ENCODE measurements around the gene RANBP17.
"Not testable (repeated sequence)": the region's sequence is repeated elsewhere in the genome, so short reads cannot be mapped to it uniquely, and the experiment has no call there.

The RANBP17 gene

DNA sequence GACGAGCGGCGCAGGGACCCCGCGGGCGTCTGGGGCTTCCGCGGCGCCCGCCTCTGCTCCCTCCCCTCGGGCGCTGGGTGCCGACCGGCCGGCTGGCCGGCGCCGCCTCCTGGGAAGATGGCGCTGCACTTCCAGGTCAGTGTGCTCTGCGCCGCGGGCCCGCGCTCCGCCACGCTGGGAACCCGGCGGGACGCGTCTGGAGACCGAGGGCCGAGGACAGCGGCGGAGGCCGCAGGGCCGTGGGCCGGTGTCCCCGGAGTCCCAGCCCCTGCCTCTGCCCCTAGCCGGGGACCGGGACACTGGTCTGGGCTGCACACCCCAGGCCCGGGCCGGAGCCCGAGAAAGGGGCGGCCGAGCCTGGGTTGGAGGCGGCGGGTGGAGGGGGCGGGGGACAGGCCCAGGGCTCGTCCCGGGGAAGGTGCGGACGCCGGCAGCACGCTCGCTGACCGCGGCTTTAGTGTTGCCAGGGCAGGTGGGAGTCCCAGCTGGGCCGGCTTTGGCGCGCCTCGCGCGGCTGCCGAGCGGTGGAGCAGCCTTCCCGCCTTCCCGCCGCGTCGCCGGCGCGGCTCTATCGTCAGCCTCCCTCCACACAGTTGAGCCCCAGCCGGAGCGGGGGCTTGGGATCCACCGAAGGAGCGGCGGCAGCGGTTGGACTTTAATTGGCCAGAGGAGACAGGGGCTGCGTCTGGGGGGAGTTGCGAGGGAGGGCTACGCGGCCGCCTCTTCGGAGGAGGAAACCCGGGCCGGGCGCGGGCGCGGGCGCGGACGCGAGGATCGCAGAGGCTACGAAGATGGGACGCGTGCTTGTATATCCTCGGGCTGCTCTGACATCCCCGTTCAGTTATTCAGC lies at the start of gene RANBP17:
TSS of gene RANBP17 (plus strand) at position 102 of the 850 bp plus-strand sequence.
- peak; percentile 93 for DNase-seq

DNA sequence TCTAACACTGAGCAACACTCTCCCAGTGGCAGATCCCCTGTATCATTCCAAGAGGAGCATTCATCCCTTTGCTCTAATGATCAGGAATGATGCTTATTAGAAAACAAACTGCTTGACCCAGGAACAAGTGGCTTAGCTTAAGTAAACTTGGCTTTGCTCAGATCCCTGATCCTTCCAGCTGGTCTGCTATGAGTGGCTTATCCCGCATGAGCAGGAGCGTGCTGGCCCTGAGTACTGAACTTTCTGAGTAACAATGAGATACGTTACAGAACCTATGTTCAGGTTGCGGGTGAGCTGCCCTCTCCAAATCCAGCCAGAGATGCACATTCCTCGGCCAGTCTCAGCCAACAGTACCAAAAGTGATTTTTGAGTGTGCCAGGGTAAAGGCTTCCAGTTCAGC lies 48.6 kb upstream of the RANBP17 start:
- DNase-seq = no peak

DNA sequence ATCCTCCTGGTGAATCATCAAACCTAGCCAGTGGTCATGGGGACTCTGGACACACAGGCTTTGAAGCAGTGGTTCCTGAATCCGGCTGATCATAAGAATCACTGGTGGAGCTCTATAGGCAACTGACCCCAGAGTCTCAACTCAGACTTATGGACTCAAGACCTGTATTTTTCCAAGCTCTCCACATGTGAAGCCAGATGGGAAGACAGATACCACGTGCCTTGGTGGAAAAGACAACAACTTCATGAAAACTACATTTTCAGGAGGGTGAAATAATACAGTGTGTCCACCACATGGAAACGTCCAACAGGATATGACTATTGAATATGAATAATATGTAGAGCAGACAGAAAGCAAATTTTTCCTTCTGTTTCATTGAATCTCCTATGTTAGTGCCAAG lies 44.6 kb upstream of the RANBP17 start:
- no peak for DNase-seq

DNA sequence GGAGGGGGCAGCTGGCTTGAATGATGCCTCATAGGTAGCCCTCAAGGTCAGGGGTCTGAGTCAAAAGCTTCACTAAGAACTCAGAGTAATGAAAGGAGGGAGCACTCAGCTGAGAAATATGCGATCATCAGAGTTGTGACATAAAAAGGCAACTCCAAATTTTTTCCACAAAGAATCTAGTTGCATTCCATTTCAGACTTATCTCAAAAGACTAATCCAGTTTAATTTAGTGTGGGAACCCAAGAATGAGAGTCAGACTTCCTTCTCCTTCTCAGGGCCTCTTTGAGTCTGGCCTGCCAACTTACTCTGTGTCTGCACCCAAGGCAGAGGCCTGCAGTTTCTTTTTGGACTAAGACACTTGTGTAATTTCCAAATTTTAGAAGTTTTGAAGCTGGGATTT lies 43.6 kb upstream of the RANBP17 start:
- DNase-seq = no peak

DNA sequence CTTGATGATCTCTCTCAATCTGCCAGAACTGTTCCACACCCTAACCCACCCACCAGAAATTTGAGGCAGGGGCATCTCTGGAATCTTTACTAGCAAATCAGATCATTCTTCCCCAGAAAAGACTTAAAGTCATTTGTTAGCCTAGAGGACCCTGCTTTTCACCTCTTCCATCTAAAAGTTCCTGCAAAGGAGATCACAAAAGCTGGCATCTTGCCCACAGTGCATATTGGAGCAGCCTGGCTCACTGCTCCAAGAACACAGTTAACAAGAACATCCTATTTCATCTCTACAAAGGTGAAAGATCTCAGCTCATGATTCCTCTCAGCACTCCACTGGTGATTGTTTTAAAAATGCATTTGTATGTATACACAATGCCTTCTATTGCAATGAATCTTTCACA lies 42.0 kb upstream of the RANBP17 start:
- no peak for DNase-seq

DNA sequence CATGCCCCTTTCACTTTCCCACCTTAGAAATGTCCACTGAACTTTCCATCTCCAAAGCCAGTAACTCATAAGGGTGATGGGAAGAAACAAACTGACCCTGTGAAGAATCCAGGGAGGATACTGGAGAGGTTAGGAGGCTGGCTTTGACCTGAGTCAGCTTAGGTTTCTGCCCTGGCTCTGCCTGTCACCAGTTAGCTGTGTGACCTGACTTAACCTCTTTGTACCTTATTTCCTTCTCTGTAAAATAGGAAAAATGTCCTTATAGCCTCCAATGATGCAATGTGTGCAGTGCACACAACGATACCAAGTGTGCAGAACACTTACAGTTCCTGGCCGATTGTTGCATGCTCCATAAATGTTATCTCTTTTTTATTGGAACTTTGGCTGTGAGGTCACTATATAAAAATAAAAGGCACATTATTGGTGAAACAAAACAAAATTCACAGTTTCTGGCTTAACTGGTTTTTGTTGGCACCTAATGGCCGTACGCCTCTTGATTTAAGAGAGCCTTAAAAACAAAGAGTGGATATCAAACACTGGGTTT lies 40.5 kb upstream of the RANBP17 start:
- DNase-seq = no peak

DNA sequence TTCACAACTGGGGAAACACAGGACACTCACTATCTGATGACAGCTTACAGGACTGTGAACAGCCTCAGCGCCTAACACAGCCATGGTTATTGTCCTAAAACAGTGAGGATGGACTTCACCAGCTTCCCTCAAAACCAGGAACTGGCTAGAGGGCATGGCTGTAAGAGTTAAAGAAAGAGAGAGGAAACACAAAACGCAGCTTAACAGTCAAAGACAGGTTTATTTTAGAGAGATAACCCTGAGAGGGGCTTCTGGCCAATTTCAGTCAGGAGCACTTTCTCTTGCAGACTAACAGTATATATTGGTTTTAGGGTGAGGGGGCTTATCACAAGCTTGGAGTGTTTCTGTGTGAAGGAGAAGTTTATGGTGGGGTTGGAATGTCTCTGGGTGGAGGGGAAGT lies 35.7 kb upstream of the RANBP17 start:
- DNase-seq = no peak

DNA sequence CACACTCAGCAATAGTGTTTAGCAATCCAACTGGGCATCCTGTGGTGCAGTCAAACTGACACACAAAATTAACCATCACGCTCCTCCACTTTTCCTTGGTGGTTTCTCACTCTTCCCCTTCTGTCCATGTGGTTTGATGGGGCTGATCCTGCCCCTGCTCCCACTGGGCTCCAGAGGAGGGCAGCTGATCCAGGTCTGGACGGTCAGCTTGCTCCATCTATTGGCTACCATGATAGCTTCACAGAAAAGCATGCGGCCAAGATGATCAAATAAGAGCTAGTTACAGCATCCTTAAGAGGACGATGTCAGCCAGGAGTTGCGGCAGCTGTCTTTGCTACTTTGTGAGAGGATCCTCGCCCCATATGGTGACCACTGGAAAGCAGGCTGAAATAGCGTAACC lies 29.6 kb upstream of the RANBP17 start:
- DNase-seq = no peak

DNA sequence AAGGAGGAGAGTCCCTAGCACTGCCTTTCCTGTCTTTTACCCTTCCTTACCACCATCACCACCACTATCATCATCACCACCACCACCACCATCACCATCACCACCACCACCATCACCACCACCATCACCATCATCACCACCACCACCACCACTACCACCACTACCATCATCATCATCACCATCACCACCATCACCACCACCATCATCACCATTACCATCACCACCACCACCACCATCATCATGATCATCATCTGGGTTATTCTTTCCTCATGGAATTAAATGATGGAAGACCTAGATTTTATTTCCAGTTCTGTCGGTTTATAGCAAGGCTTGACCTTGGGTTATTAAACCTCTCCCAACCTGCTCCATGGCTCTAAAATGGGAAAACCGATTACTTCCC lies 27.8 kb upstream of the RANBP17 start:
- not testable (repeated sequence) for DNase-seq

DNA sequence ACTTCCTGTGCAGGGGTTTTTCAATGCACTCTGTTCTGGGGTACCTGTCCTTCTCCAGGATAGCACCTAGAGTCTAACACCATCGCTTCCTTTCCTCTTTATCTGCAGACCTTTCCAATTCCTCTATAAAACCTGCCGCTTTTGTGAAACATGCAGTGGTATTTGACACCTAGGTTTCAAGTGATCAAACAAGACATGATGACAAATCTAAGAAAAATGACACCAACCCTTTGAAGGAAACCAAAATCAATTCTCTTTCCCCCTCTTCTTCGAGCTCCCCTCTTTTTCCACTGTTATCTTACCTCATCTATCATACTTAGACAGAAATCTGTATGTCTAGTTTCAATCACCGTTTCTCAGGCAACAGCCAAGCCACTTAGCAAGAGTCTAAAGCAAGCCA lies 25.6 kb upstream of the RANBP17 start:
- DNase-seq = no peak

DNA sequence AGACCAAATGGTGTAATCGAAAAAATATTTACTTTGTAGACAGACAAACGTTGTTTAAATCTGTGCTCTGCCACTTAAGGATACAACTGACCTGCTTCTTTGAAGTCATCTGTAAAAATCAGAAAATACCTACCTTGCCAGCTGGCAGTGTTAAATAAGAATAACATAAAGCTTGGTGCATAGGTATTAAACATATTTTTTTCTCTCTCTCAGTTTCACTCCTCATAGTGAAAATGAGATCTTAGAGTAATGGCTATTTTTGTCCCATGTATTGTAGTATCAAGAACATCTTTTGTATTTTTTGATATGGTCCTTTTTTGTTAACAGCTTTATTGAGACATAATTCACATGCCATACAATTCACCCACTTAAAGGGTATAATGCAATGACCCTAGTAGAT lies 17.9 kb upstream of the RANBP17 start:
- DNase-seq = no peak

DNA sequence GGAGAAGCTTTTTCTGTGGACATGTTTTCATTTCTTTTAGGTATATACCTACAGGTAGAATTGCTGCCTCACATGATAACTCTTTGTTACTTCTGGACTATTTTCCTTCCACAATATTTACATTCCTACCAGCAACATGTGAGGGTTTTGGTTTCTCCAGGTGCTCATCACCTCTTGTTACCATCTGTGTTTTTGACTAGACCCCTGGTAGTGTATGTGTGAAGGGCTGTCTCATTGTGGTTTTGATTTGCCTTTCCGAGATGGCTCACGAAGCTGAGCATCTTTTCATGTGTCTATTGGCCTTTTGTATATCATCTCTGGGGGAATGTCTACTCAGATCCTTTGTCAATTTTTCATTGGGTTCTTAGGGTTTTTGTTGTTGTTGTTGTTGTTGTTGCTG lies 17.2 kb upstream of the RANBP17 start:
- no peak for DNase-seq

DNA sequence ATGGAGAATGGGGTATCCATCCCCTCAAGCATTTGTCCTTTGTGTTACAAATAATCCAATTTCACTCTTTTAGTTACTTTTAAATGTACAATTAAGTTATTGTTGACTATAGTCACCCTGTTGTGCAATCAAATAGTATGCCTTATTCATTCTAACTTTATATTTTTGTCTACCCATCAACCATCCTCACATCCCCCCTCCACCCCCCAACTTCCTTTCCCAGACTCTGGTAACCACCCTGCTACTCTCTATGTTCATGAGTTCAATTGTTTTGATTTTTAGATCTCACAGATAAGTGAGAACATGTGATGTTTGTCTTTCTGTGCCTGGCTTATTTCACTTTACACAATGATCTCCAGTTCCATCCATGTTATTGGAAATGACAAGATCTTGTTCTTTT lies 15.4 kb upstream of the RANBP17 start:
- DNase-seq = no peak

DNA sequence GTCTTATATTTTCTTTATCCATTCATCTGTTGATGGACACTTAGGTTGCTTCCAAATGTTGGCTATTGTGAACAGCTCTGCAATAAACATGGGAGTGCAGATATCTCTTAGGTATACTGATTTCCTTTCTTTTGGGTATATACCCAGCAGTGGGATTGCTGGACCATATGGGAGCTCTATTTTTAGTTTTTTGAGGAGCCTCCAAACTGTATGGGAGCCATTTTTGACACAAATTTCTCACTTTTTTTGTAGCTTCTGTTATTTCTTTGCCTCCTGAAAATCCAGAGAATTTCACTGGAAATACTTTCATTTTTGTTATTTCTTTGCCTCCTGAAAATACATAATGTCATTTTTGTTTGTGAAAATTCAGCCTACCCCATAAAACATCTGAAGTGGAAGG lies 15.0 kb upstream of the RANBP17 start:
- DNase-seq = no peak

DNA sequence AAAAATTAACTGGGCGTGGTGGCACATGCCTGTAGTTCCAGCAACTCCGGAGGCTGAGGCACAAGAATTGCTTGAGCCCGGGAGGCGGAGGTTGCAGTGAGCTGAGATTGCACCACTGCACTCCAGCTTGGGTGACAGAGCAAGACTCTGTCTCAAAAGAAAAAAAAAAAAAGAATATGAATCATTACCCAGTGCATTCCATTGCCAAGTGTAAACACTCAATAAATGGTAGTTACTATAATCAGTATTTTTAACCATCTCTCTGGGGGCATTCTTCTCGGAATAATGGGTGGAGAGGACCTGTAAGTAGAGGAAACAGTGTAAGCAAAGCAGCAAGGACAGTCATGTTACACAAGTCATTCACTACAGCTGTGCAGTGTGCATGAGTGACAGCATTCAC lies 13.8 kb upstream of the RANBP17 start:
- DNase-seq = no peak

DNA sequence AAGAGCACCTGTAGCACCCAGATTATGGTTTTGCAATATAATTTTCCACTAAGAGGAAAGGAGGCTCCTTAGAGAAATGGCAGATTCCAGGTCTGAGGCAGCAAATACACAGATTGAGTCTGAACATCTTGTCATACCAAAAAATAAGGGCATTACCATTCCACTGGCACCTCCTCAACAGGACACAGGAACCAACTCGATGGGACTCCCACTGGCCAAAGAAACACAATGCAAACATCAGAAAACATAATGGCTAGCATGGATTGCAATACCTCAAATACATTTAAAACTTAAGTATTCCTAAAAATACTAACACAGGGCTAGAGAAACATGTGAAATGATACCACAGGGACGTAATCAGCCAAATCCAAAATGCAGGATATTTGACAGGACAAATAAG lies 12.4 kb upstream of the RANBP17 start:
- DNase-seq = no peak

DNA sequence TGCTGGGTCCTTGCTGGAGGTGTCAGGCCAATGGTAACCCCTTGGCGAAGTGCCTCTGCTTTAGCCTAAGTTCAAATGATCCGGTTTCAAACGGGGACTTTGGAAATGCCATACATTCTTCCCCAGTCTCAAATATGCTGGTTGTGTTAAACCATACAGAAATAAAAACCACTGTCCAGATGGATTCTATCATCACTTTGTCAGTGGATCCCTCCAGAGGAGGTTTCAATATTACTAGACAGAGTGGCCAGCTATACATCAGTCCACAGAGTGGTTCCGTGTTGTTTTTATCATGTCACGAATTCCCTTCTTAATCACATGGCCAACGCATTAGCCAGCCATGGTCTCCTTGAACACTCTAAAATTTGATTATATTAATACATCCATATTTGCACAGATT lies 7.3 kb upstream of the RANBP17 start:
- DNase-seq = no peak

DNA sequence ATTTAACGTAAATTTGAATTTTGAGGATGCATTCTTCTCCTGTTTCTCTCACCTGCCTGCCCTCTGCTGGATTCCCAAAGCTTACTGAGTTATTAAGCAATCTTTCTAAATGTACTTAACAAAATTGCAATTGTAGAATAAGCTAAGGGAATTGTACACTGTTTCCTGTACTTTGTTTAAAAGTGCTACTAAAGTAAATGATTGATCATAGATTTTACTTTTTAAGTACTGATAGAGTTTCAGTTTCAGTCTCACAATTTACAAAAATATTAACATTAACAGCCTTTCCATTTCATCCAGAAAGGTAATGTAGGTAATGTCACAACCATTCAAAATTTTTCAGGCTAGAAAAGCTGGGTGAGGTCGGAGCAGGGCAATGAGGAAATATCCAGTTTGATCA lies 4.8 kb upstream of the RANBP17 start:
- no peak for DNase-seq

DNA sequence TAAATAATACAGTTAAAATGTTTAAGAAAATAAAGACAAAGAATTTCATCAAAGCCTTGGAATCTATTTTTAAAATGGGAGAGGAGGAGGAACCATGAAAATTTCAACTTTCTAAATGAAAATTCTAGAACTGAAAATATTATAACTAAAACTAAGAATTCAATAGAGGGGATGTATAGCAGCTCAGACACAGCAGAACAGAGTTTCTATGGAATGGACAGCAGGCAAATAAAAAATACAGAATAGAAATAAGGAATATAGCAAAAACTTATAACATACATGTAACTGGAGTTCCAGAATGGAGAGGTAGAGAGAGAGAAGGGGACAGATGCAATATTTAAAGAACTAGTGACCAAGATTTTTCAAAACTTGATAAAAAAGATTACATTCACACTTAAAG lies 1.4 kb upstream of the RANBP17 start:
- DNase-seq = no peak

DNA sequence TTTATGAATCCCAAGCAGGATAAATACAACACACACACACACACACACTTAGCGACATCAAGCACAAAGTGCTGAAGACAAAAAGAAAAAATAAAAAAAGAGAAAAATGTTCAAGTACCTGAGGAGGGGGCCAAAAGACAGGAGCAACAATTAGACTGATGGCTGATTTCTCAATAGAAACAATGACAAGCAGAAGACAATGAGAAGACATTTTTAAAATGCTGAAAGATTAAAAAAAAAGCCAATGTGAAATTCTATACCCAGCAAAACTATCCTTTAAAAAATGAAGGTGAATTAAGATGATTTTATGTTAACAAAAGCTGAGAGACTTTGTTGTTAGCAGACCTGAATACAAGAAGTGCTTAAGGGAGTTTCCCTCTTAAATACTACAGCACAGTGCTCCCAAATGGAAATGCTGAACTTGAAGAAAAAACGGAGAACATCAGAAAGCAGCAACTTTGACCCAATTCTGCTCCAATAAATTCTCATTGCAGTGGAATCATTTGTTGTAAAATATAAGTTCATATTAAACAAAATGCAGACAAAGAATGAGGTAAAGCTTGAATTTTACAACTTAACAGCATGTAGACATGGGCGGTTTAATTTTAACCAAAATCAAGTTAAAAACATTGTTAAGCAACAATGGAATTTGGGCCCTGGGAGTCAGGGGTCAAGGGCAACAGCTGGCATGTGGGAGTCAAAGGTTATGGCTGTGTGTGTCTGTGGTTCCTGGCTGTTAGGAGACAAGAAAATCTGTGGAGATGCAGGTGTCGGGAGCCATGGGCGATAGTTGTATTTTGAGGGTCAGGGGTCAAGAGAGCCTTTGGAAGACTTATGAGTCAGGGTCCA lies 776 bp upstream of the RANBP17 start:
- peak; percentile 31 for DNase-seq

DNA sequence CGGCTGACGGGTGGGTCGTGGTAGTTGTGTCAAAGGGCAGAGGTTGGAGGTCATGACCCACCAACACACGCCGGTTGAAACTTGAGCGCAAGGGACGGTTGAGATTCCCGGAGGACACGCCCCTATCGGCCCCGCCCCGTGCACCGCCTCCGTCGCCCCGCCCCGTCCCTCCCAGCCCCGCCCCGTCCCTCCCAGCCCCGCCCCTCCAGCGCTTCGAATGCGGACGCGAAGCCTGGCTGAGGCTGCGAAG lies 226 bp upstream of the RANBP17 start:
- no peak for DNase-seq

DNA sequence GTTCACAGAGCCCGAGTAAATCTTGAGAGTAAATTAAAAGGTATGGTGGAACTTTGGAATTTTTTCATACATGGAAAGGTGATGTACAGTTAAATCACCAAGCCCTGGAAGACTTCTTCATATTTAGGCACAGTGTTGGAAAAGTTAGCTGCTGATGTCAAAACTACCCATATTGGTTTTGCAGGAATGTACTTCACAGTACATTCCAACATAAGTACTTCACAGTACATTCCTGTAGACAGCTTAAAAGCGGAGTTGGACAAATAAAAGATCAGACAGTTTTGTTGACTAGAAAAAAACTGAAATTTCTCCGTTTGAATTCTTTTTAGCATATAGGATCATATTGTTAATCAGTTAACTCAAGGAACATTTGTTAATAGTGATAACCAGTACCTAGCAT lies 1.8 kb downstream of the RANBP17 start:
- no peak for DNase-seq

DNA sequence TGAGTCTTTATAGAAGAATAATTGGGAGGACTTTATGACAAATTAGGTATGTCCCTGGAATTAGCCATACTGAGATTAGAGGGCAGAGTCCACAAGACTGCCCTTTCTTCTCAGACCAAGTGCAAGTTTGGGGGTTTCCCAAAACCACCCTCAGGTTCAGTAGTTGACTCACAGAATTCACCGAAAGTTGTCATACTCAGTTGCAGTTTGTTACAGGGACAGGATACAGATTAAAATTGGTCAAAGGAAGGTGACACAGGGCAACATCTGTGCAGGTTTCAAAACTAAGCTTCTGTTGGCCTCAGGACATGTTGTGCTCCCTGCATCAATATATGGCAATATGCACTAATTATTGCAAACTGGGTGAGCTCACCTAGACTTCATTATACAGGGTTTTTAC lies 3.8 kb downstream of the RANBP17 start:
- DNase-seq = no peak

DNA sequence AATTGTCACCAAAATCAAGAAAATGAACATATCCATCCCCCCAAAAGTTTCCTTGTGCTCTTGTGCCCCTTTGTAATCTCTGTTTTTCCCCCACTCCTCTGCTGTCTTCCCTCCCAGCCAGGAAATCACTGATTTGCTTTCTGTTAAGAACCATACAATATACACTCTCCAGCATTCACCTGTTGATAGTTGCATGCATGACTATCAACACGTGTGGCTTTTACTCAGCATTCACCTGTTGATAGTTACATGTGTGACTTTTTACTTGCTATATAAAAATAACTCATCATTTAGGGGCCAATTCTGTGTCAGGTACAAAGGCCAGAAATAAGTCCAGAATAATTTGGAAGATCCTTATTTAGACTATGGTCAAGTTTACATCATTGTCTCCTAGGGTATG lies 6.0 kb downstream of the RANBP17 start:
- no peak for DNase-seq
